DND-41 (cell line): Measurements from ENCODE around the gene PRRT3.

Experiments used
- ATAC-seq: fragments of 200-7000 bp; cut with Tn5 transposase; 3 replicates; pipeline ENCODE4 v1.9.1; 2021; ENCODE audit warnings: low read depth; ENCODE audit not compliant: insufficient read depth
- DNase-seq: peaks from one replicate; pipeline ENCODE4 v3.0.0-alpha.2; 2020
- H2AFZ ChIP-seq: 2 replicates; pipeline ENCODE4 v1.6.0; 2012; ENCODE audit warnings: low read depth, low read length
- H3K27ac ChIP-seq: 2 replicates; pipeline ENCODE4 v1.5.1; 2012; ENCODE audit warnings: low read length, inconsistent platforms
- H3K27me3 ChIP-seq: fragments of 200-600 bp; sonication (generic); 2 replicates; pipeline ENCODE4 v1.6.0; 2012; ENCODE audit warnings: low read length, mild to moderate bottlenecking, inconsistent platforms; ENCODE audit not compliant: insufficient read depth, poor library complexity
- H3K36me3 ChIP-seq: 2 replicates; pipeline ENCODE4 v1.5.1; 2012; ENCODE audit warnings: low read length, inconsistent platforms; ENCODE audit not compliant: insufficient read depth
- H3K4me1 ChIP-seq: 2 replicates; pipeline ENCODE4 v1.5.1; 2012; ENCODE audit warnings: mild to moderate bottlenecking, low read length; ENCODE audit not compliant: insufficient read depth
- H3K4me2 ChIP-seq: 2 replicates; pipeline ENCODE4 v1.6.0; 2012; ENCODE audit warnings: mild to moderate bottlenecking, moderate library complexity, low read length, inconsistent platforms; ENCODE audit not compliant: insufficient read depth
- H3K4me3 ChIP-seq, 2 experiments: fragments of 200-600 bp in 1 of 2; shearing (Covaris generic) in 1 of 2; 2 replicates each; pipeline ENCODE4 v1.5.1; 2012 to 2016; ENCODE audit warnings: inconsistent platforms in 2 of 2, low read length in 2 of 2, mild to moderate bottlenecking in 2 of 2, low read depth in 1 of 2, moderate library complexity in 1 of 2
- H3K79me2 ChIP-seq: 2 replicates; pipeline ENCODE4 v1.6.0; 2012; ENCODE audit warnings: low read length, inconsistent platforms; ENCODE audit not compliant: insufficient read depth
- H3K9ac ChIP-seq: 2 replicates; pipeline ENCODE4 v1.6.0; 2012; ENCODE audit warnings: low read depth, mild to moderate bottlenecking, inconsistent platforms, low read length, moderate library complexity
- H3K9me3 ChIP-seq: 2 replicates; pipeline ENCODE4 v1.5.1; 2012; ENCODE audit warnings: low read length, moderate library complexity, mild to moderate bottlenecking, inconsistent platforms; ENCODE audit not compliant: insufficient read depth, severe bottlenecking
- H4K20me1 ChIP-seq: 2 replicates; pipeline ENCODE4 v1.6.0; 2012; ENCODE audit warnings: low read length; ENCODE audit not compliant: insufficient read depth
- CTCF ChIP-seq: IDR thresholded peaks from 2 replicates; pipeline ENCODE4 v1.5.1; 2012; ENCODE audit warnings: borderline replicate concordance, low read length, moderate library complexity, mild to moderate bottlenecking; ENCODE audit not compliant: poor library complexity, severe bottlenecking; ENCODE audit errors: extremely low read depth
- EZH2 ChIP-seq: IDR thresholded peaks from 3 replicates; pipeline ENCODE4 v1.6.1; 2012; ENCODE audit warnings: borderline replicate concordance, low read depth, mild to moderate bottlenecking, moderate library complexity, low read length, inconsistent platforms; ENCODE audit not compliant: severe bottlenecking

The PRRT3 gene

GRCh38 chr3:9976721-9977709 is 24.8 kb upstream of the PRRT3 start:
- TF ChIP-seq CTCF (no peak), EZH2 (no peak)
- Histone ChIP-seq H3K27me3 (no peaks in the 10 kb centered on the region), H4K20me1 (no peaks in the 10 kb centered on the region; the same call in 1 of the 2 replicates), H3K4me3 (no peak overlapping the region), H3K36me3 (peaks cover 47% of the 10 kb centered on the region), H3K4me1 (no peaks in the 10 kb centered on the region), H3K9me3 (no peaks in the 10 kb centered on the region), H3K9ac (no peak overlapping the region), H3K79me2 (peaks cover 16% of the 10 kb centered on the region), H2AFZ (no peak overlapping the region), H3K27ac (no peak overlapping the region), H3K4me2 (no peak overlapping the region)
- no peak; the same call in 2 of the 3 replicates for ATAC-seq
- no peak for DNase-seq

GRCh38 chr3:9970020-9970652 is 17.9 kb upstream of the PRRT3 start:
- no peak overlapping the region for H3K4me2 ChIP-seq
- DNase-seq: no peak
- no peaks in the 10 kb centered on the region for H4K20me1 ChIP-seq
- no peak overlapping the region for H3K9ac ChIP-seq
- no peak overlapping the region for H3K27ac ChIP-seq
- TF ChIP-seq CTCF: no peak
- no peak for TF ChIP-seq EZH2
- H3K4me1 ChIP-seq: no peaks in the 10 kb centered on the region
- no peak for ATAC-seq
- no peaks in the 10 kb centered on the region for H3K27me3 ChIP-seq
- no peaks in the 10 kb centered on the region for H3K79me2 ChIP-seq
- peaks cover 72% of the 10 kb centered on the region for H3K36me3 ChIP-seq
- H3K4me3 ChIP-seq: no peak overlapping the region
- no peak overlapping the region for H2AFZ ChIP-seq
- H3K9me3 ChIP-seq: no peaks in the 10 kb centered on the region

GRCh38 chr3:9969632-9970019 is 17.4 kb upstream of the PRRT3 start:
- peaks cover 72% of the 10 kb centered on the region for H3K36me3 ChIP-seq

More at GRCh38 chr3:9969632-9970019, 17.4 kb upstream of the PRRT3 start:
- no peak for TF ChIP-seq EZH2
- no peak for TF ChIP-seq CTCF
- no peaks in the 10 kb centered on the region for H4K20me1 ChIP-seq
- H2AFZ ChIP-seq: no peak overlapping the region
- H3K4me3 ChIP-seq: no peak overlapping the region
- ATAC-seq (no peak), DNase-seq (no peak)
- H3K27me3 ChIP-seq: no peaks in the 10 kb centered on the region
- no peak overlapping the region for H3K4me2 ChIP-seq
- no peaks in the 10 kb centered on the region for H3K9me3 ChIP-seq
- no peaks in the 10 kb centered on the region for H3K79me2 ChIP-seq
- H3K27ac ChIP-seq: no peak overlapping the region
- H3K9ac ChIP-seq: no peak overlapping the region
- H3K4me1 ChIP-seq: no peaks in the 10 kb centered on the region
